ENCODE measurements around the gene ZSCAN20. TPM values are rescaled to one million over a fixed set of nuclear protein-coding genes. Genes with fewer than 3 reads are reported as not detected.

The ZSCAN20 gene
- total and polyA plus RNA-seq, 2 of the 4 experiments (the other 2 are of a cell fraction), result 2.1 to 11.1 TPM

- Histone ChIP-seq H2AK9ac (replicated peaks; ENCODE audit: low read depth, low read length, poor library complexity) (no peak overlapping the region), H2BK20ac (ENCODE audit: low read depth, low read length) (no peak overlapping the region), H3K9me1 (ENCODE audit: insufficient read depth, low read length) (no peaks in the 10 kb centered on the region), H3K4me2 (ENCODE audit: low read depth, low read length) (no peak overlapping the region), H2BK5ac (ENCODE audit: low read depth, low read length, poor library complexity, severe bottlenecking) (no peak overlapping the region), H3K9ac (ENCODE audit: low read depth, low read length) (no peak overlapping the region), H3K36me3 (ENCODE audit: control insufficient read depth, insufficient read depth, low read length) (peaks cover 49% of the 10 kb centered on the region), H3K9me3 (ENCODE audit: control insufficient read depth, insufficient read depth, low read length) (peaks cover 50% of the 10 kb centered on the region), H4K5ac (ENCODE audit: low read depth, low read length) (no peak overlapping the region), H4K8ac (ENCODE audit: low read depth in 2 of 2, low read length in 2 of 2) (no peak overlapping the region), H2BK15ac (ENCODE audit: low read depth, low read length) (no peak overlapping the region), H3K4me1 (ENCODE audit: control insufficient read depth, insufficient read depth, low read length) (no peaks in the 10 kb centered on the region), H3K23ac (ENCODE audit: low read depth, low read length) (no peak overlapping the region), H3K27ac (ENCODE audit: insufficient read depth, low read length) (no peak overlapping the region), H3K4ac (ENCODE audit: low read depth, low read length) (no peak overlapping the region), H4K91ac (ENCODE audit: insufficient read depth, low read depth, low read length) (no peak overlapping the region), H4K20me1 (ENCODE audit: insufficient read depth, low read length) (no peaks in the 10 kb centered on the region), H3K27me3 (ENCODE audit: control insufficient read depth, insufficient read depth, low read length) (no peaks in the 10 kb centered on the region), H3K14ac (replicated peaks; ENCODE audit: low read depth, low read length) (no peak overlapping the region), H2AK5ac (ENCODE audit: low read depth, low read length) (no peak overlapping the region), H3K18ac (ENCODE audit: low read depth, low read length) (no peak overlapping the region), H2BK120ac (ENCODE audit: low read depth, low read length) (no peak overlapping the region), H3K79me1 (ENCODE audit: low read depth in 1 of 2, low read length in 2 of 2) (no peaks in the 10 kb centered on the region), H3K56ac (ENCODE audit: extremely low read depth, insufficient read depth, low read length) (no peak overlapping the region), H3K4me3 (ENCODE audit: insufficient read depth, low read depth, low read length) (no peak overlapping the region), H2AFZ (replicated peaks; ENCODE audit: low read length, poor library complexity) (no peak overlapping the region)
- dilution Hi-C loops (cut with HindIII; ENCODE audit: low sequenced_read_pairs, unreplicated experiment) (no loop called here), intact Hi-C loops (cut with micrococcal nuclease) (no loop called here), in situ Hi-C loops (cut with MboI; ENCODE audit: low sequenced_read_pairs) (no loop called here)
- ChIA-PET POLR2A (ENCODE audit: unreplicated experiment) (no interaction called here), CTCF (interaction anchor here (0.7 kb wide), 1 partner anchor 10 kb away, joined by 4 read pairs; no protein-coding TSS in a partner anchor)
- BruUV-seq (replicated peaks), result no TSS peak
- TF ChIP-seq CHD1 (IDR thresholded peaks at IDR 0.05; ENCODE audit: low read depth, low read length) (no peak), MAZ (IDR thresholded peaks at IDR 0.05; ENCODE audit: borderline replicate concordance, low read depth, low read length) (no peak), MAFK (IDR thresholded peaks at IDR 0.05; ENCODE audit: low read depth, low read length) (no peak), POLR2A (IDR thresholded peaks at IDR 0.05; ENCODE audit: low read depth, low read length) (no peak), BHLHE40 (IDR thresholded peaks at IDR 0.05; ENCODE audit: low read depth, low read length) (no peak), RCOR1 (IDR thresholded peaks at IDR 0.05; ENCODE audit: insufficient replicate concordance, low read length) (no peak), FOS (IDR thresholded peaks at IDR 0.05; ENCODE audit: low read depth, low read length) (no peak), CEBPB (IDR thresholded peaks at IDR 0.05; ENCODE audit: low read depth, low read length) (no peak), CTCF (conservative IDR thresholded peaks at IDR 0.05; ENCODE audit: low read depth, low read length) (no peak), NFE2L2 (IDR thresholded peaks at IDR 0.05; ENCODE audit: low read depth, low read length) (no peak), ELK1 (IDR thresholded peaks at IDR 0.05; ENCODE audit: borderline replicate concordance, low read depth, low read length) (no peak), RAD21 (IDR thresholded peaks at IDR 0.05; ENCODE audit: low read length) (no peak), MXI1 (IDR thresholded peaks at IDR 0.05; ENCODE audit: borderline replicate concordance, low read depth, low read length) (no peak), RFX5 (IDR thresholded peaks at IDR 0.05; ENCODE audit: low read depth, low read length) (no peak), SMC3 (IDR thresholded peaks at IDR 0.05; ENCODE audit: low read depth, low read length) (no peak), USF2 (IDR thresholded peaks at IDR 0.05; ENCODE audit: low read depth, low read length) (no peak)
- WGBS, 2 experiments (ENCODE audit: extremely low coverage in 2 of 2, insufficient read length in 1 of 2), result no CpG with 5 or more reads among the region's 9 CpGs
- ATAC-seq (ENCODE audit: low read depth) (no peak), DNase-seq (no peak)
Observed at GRCh38 chr1:33494929-33495328, 22.5 kb downstream of the ZSCAN20 start.

Measured in IMR-90 (cell line).